OCI-LY3 (cell line): ENCODE results near the gene CASP3.
"Not testable (repeated sequence)": the region's sequence is repeated elsewhere in the genome, so short reads cannot be mapped to it uniquely, and the experiment has no call there.

Experiments used
- CTCF ChIP-seq: fragments of 200-600, 300-600 bp; sonication (generic); IDR thresholded peaks from 2 replicates; pipeline ENCODE4 v1.5.1; 2014; ENCODE audit warnings: antibody characterized with exemption, low read length, low read depth
- EZH2phosphoT487 ChIP-seq: fragments of 200-600 bp; shearing (Covaris generic); IDR thresholded peaks from 2 replicates; pipeline ENCODE4 v1.6.1; 2018; ENCODE audit warnings: antibody characterized with exemption, mixed run types, low read depth

GRCh38 chr4:184602857-184603256 is 46.4 kb downstream of the CASP3 start:
- not testable (repeated sequence) for TF ChIP-seq CTCF, EZH2phosphoT487
